ENCODE data around the gene MARK3. TPM values are rescaled to one million over a fixed set of nuclear protein-coding genes. Genes with fewer than 3 reads are reported as not detected.

The MARK3 gene
- total and polyA plus RNA-seq, 10 of the 15 experiments (the other 5 are each of a cell fraction or from before 2014, with no cell fraction given), result 10.7 to 75.1 (median 41.4) TPM

DNA sequence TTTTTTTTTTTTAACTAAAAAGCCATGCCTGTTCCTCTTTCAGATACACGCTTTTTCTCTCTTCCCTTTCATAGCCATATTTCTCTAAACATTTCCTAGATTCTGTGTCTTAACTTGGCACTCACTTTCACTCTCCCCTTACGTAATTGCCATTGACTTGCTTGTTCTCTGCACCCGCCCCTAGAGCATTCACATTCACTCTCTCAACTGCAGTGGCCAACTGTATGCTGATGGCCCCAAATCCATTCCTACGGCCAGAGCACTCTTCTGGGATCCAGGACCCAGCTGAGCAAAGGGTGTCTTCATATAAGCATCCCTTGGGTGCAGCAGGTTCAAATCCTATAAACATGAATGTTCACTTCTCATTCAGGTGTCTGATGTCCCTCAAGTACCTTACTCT lies 77.9 kb downstream of the MARK3 start (continued):
- TF ChIP-seq, protein P1, sequence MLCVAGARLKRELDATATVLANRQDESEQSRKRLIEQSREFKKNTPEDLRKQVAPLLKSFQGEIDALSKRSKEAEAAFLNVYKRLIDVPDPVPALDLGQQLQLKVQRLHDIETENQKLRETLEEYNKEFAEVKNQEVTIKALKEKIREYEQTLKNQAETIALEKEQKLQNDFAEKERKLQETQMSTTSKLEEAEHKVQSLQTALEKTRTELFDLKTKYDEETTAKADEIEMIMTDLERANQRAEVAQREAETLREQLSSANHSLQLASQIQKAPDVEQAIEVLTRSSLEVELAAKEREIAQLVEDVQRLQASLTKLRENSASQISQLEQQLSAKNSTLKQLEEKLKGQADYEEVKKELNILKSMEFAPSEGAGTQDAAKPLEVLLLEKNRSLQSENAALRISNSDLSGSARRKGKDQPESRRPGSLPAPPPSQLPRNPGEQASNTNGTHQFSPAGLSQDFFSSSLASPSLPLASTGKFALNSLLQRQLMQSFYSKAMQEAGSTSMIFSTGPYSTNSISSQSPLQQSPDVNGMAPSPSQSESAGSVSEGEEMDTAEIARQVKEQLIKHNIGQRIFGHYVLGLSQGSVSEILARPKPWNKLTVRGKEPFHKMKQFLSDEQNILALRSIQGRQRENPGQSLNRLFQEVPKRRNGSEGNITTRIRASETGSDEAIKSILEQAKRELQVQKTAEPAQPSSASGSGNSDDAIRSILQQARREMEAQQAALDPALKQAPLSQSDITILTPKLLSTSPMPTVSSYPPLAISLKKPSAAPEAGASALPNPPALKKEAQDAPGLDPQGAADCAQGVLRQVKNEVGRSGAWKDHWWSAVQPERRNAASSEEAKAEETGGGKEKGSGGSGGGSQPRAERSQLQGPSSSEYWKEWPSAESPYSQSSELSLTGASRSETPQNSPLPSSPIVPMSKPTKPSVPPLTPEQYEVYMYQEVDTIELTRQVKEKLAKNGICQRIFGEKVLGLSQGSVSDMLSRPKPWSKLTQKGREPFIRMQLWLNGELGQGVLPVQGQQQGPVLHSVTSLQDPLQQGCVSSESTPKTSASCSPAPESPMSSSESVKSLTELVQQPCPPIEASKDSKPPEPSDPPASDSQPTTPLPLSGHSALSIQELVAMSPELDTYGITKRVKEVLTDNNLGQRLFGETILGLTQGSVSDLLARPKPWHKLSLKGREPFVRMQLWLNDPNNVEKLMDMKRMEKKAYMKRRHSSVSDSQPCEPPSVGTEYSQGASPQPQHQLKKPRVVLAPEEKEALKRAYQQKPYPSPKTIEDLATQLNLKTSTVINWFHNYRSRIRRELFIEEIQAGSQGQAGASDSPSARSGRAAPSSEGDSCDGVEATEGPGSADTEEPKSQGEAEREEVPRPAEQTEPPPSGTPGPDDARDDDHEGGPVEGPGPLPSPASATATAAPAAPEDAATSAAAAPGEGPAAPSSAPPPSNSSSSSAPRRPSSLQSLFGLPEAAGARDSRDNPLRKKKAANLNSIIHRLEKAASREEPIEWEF (IDR thresholded peaks at IDR 0.05; ENCODE audit: insufficient replicate concordance, low read depth, low read length), result no peak
- TF ChIP-seq, protein P2, sequence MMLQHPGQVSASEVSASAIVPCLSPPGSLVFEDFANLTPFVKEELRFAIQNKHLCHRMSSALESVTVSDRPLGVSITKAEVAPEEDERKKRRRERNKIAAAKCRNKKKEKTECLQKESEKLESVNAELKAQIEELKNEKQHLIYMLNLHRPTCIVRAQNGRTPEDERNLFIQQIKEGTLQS (IDR thresholded peaks at IDR 0.05; ENCODE audit: borderline replicate concordance, extremely low read depth, low read depth, low read length), result no peak
- TF ChIP-seq GABPA (IDR thresholded peaks at IDR 0.05; ENCODE audit: low read depth), result no peak
- TF ChIP-seq RBBP5 (conservative IDR thresholded peaks at IDR 0.05), result no peak
- TF ChIP-seq SREBF1 (IDR thresholded peaks at IDR 0.05; ENCODE audit: low read length), result no peak
- no peak for TF ChIP-seq YBX1 (IDR thresholded peaks at IDR 0.05)
- TF ChIP-seq HCFC1 (IDR thresholded peaks at IDR 0.05; ENCODE audit: low read length), result no peak
- TF ChIP-seq HDAC2 (IDR thresholded peaks at IDR 0.05), result no peak
- no peak for TF ChIP-seq MYC (IDR thresholded peaks at IDR 0.05; ENCODE audit: insufficient read depth, insufficient read length, insufficient replicate concordance, low read length, severe bottlenecking)
- TF ChIP-seq ZNF207 (IDR thresholded peaks at IDR 0.05; ENCODE audit: borderline replicate concordance), result no peak
- TF ChIP-seq KLF5 (IDR thresholded peaks at IDR 0.05; ENCODE audit: partially characterized antibody), result no peak

Data from GM12878 (cell line).